HG02798 (cell line): Measurements from ENCODE around the gene MACC1.

ENCODE experiments used
- ATAC-seq: cut with Tn5 transposase; IDR thresholded peaks from one replicate; pipeline ENCODE4 v1.9.1; 2021; ENCODE audit warnings: mild to moderate bottlenecking; ENCODE audit not compliant: unreplicated experiment, poor library complexity

The MACC1 gene

DNA sequence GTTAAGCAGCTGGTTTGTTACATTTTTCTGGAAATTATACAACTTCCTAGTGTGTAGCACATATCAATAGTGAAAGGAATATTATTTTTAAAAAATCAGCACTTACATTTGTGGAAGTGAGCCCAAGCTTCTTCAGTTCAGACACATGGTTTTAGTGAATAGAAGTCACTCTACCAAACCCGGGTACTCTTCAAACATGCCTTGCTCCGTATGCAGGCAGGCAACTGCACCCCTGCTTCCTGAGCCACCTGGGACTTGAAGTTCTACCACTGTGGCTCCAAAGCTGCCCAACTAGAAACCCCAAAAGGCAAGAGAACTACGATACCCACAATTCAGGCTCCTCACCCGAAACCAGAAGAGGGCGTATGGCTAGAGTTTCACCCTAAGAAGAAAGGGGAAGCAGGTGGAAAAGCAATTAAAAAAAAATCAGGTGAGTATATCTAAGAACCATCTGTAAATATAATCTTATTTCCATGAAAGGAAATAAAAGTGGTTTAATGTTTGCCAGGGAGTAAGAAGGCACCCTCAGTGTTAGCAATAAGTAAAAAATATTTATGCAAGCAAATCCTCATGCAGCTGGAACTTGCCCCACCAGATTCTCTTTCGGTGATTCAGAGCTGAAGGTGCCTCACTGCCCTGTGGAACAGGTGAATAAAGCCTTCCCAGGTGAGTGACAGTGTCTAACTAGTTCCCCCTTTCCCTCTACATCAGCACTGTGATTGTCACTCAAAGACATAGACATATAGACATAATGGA is at the start of gene MACC1:
MACC1 (minus strand) TSS at position 192 of the 756 bp plus-strand sequence. CDS start 55,522 bp downstream, outside the sequence.
- peak; percentile 64 for ATAC-seq

- ATAC-seq = no peak
These were observed 47.4 kb upstream of the MACC1 start for GRCh38 chr7:20264623-20265022.

DNA sequence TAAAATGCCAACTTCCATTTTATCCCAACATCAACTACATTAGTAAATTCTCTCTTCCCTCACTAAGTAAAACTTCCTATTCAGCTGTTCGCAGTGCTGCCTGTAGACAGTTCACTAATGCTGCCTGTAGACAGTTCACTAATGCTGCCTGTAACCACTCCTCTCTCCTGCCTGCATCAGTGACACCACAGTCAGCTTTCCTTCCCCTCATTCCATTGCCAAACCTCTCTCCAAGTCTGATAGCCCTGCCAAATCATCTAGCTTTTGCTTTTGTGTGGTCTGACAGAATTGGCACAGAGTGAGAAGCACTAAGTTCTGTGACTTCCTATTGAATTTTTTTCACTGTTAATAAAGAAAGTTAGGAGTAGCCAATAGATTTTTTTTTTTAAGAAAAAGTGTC is 43.0 kb upstream of the MACC1 start:
- no peak for ATAC-seq

GRCh38 chr7:20257212-20257611 is 40.0 kb upstream of the MACC1 start:
- no peak for ATAC-seq

DNA sequence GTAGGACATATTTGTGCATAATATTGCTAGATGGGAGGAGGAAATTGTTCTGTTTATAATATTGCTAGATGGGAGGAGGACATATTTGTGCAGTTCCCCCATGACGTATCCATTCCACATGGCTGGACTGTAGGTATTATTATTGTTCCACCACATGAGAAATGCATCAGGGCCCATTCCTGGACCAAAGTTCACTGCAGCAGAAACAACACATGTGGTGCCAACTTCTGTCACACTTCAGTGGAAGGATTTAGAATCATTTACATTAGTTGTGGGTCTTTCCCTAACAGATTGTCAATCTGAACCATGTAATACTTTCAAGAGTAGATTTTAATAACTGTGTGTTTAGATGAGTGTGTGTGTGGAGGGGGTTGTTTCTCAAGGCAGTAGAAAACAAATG is 32.7 kb upstream of the MACC1 start:
- ATAC-seq = no peak

DNA sequence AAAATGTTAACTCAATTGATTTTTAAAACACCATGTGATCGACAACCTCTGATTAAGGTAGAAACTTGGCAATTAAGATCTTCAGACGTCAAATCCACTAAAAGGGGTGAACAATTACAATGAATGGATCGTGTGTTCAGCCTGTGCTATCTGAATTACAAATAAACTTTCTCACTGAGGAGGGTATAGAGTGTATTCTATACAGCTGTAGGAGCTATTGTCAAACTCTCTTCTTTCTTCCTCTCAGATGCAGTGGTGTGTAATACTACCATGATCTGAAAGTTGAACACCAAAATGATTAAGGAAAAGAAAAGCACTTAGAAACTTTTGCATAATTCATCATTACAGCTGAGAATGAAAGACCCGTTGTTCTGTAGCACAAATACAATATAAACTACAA is 32.2 kb upstream of the MACC1 start:
- no peak for ATAC-seq

DNA sequence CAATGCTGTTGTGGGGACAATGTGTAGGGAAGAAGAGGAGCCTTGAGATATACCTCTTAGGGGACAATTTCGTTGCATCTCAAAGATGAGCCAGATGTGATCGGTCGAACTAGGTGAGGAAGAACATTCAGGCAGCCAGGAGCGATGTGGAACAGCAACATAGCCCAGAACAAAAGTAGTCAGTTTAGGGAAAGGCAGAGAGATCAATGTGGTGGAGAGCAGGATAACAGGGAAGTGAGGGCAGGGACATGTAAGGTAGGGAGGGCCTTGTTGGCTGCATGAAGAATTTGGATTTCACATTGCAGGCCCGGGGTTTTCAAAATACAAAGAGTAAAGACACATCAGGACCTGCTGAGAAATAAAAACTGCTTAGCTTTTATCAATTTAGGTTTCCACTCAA is 29.1 kb upstream of the MACC1 start:
- ATAC-seq = no peak

DNA sequence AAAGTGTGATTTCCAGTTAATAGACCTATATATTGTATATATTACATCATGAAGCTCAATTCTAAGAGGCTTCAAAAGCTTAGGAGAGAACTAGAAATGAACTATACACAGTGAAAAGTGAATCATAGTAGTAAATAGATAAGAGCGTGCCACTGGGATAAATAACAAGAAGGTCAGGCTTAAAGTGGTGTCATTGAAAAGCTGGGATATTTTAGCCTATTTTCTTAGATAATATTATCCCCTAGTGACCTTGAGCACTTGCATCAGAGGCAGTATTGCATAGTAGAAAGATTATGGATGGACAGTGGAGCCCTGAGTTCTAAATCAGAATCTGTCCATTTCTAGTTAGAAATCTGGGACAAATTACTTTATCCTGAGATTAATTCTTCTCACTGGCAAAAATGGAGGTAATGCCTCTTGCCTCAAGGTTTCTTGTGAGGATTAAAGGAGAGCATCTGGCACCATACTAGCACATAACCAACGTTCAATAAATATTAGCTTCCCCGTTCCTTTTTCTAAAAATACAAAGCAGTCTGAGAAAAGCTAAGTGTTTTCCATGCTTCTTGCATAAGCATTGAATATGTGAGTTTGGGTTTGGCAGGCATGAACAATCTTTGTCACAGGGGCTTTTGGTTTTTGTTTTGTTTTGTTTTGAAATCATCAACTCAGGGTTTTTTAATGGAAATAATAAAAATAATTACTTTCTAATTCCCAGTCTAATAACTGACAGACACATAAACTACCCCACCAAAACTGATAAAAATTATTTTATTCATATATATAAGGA is 27.3 kb upstream of the MACC1 start:
- ATAC-seq = no peak

GRCh38 chr7:20241911-20242261 is 24.7 kb upstream of the MACC1 start:
- peak; percentile 26 for ATAC-seq

DNA sequence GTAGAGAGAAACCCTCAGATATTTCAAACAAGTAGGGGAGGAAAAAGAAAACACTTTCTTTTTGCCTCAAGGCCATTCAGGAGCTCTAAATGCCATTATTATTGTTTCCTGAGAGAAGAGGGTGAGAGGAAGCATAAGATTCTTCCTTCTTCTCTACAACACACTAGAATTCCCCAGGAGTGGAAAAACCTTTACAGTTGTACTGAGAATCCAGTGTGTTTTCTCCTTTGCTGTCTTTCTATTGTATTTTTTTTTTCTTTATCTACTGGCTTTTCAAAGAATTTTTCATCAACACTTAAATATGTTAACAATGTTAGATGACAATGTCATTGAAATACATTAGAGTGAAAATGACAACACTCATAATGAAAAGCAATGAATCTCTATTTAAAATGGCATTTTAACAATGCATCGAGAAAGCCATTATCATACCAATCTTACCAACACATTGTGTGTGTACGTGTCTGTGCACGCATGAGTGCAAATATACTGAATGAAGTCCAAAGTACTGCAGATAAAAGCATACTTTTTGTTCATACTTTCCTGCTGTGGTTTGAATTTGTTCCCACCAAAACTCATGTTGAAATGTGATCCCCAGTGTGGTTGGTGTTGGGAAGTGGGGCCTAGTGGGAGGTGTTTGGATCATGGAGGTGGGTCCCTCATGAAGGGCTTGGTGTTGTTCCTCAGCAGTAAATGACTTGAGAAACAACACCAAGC is 24.2 kb upstream of the MACC1 start:
- no peak for ATAC-seq

DNA sequence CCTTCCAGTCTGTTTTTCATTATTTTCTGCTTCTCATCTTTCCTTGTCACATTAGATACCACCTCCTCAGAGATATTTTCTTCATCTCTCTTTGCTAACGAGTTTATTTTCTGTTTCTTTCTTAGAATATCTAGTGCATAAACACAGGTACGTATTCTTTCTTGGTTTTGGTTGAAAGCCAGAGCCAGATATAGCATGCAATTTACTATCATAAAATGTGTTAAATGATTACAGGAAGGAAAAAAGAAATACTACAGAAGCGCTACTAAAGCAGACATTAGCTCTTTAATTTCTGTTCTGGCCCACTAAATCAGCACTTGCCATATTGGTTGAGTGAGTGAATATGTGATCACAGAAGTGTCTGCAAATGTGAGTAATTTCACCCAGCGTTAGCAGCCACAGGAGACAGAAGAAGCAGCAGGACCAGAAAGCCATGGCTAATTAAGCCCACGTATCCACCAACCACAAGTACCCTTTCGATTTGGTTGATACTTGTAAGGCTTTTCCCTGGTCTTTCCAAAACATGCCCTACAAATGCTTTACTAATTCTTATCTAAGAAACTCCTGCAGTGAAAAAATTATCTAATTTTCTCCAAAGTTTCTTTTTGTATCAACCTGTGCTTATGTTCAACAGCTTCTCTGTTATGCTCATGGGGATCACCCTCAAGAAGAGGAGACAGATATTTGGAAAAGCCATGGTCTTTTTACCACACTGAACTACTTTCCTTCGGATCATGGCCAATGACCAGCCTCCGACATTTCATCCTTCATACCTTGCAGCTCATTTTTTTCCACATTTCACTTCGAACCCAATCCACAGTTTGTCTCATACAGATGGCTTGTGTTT is 23.1 kb upstream of the MACC1 start:
- ATAC-seq = peak; percentile 57

- peak; percentile 84 for ATAC-seq
These were observed 21.7 kb upstream of the MACC1 start for GRCh38 chr7:20238754-20239324.

GRCh38 chr7:20238194-20238753 is 21.1 kb upstream of the MACC1 start:
- no peak for ATAC-seq

GRCh38 chr7:20237464-20238193 is 20.4 kb upstream of the MACC1 start:
- no peak for ATAC-seq

GRCh38 chr7:20236790-20237189 is 19.6 kb upstream of the MACC1 start:
- no peak for ATAC-seq

DNA sequence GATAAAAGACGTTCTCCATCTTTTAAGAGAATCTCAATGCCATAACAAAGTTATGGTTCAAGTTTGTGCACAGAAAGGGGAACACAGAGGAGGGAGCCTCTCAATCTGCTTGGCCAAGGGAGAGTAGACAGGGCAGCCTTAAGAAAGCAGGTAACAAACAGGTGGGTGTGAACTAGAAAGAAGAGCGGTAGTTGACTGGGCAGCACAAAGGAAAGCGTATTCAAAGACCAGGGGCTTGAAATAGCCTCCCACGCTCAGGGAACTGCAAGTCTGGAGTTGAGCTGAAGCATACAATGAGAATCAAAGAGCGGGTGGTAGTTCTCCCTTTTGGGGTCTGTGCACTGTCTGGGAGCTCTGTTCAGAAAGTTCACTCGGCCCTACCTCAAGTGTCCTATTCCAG is 18.9 kb upstream of the MACC1 start:
- ATAC-seq = no peak

- no peak for ATAC-seq
These were observed 18.1 kb upstream of the MACC1 start for GRCh38 chr7:20235288-20235687.

DNA sequence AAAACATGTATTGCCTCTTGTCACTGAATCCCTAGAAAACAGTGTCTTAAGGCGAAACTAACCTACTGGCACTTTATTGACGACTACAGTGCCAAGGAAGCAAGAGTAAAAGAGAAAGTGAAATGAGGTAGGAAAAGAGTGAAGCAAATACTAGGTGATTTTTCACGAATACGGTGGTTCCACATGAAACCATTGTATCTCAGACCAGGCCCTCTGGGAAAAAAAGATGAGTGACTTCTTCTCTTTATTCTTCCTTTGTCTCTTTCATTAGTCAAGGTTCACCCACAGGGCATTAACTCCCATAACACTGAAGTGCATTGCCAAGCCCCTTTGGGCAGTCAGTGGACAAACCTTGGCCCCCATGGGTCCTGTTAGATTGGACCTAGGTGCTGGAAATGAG is 16.2 kb upstream of the MACC1 start:
- peak; percentile 36 for ATAC-seq

GRCh38 chr7:20232848-20233247 is 15.7 kb upstream of the MACC1 start:
- no peak for ATAC-seq
